COR-L47 (cell line): ENCODE data around the gene FNBP1L.

ENCODE experiments used
- DNase-seq: peaks from one replicate; lab custom pipeline; 2025; lab: John Stamatoyannopoulos, UW

The FNBP1L gene

DNA sequence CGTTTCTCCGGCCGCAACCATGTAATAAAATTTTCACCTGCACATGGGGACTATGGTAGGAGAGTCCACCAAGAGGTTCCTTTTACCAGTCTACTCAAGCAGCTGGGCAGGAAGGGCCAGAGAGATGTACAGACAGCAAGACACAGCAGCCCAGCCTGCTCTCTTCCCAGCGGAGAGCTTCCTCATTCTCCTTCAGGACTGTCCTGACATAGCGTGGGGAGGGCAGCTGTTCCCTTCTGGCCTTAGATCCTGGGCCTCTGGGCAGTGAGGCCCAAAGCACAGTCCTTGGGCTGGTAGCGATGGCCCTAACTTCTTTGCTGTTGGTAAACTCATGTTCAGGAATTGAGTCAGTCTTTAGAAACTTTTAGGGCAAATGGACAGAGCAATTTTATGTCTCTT lies 144.6 kb downstream of the FNBP1L start:
- no peak for DNase-seq

DNA sequence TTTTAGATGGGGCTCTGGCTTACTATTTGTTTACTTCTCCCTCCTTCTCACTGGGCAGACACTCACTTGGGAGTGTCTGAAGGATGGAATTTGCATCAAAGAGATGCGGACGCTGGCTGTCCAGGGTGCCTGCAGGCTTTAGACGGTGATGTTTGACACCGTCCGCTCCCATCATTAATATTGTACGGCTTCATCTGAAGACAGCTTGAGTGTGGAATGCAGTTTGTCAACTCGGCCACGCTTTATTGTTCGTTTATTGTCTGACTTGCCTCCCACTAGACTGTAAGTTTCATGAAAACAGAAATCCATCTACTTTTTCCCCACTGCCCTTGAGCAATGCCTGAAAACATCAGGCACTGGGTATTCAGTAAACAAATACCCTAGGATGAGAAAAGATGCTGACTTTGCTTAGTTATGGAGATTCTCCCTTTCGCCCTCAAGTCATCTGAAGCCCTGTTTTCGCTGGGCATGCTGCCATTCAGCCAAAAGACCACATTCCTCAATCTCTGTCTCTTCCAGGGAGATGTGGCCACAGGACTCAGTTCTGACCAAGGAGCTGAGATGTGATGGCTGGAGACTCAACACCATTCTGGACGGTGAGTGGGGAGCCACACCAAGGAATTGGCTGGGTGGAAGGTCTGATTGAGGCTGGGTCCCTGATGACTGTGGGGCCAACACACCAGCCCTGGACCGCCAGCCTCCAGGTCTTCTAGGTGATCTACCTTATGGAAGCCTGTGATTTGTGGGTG lies 146.1 kb downstream of the FNBP1L start:
- DNase-seq: no peak

DNA sequence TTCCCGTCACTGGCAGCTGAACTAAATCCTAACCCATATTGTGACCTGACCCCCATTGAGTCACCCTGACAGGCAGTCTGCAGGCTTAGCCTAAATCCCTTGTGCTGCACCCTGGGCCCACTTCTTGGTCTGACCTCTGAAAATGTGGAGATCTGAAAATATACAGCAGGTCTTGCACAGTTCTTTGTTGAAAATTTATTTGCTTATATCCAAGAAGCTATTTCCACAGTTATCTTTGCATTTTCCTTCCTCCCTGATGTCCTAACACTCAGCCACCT lies 146.6 kb downstream of the FNBP1L start:
- DNase-seq: no peak

DNA sequence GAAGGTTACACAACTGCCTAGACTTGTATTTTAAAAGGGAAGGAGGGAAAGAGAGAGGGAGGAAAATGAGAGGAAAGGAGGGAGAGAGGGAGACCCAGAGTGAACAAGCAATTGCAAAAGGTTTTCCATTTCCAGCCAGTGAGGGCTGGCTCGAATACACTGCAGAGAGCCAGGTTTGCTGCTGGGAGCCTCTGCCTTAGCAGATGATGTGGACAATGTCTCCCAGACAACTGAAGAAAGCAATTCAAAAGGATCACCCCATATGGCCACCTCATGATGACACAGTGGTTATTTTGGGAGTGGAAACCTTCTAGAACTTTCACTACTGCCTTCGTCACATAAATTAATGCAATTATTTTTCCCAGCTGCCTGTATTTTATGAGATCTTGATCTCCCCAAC lies 147.3 kb downstream of the FNBP1L start:
- DNase-seq: no peak

DNA sequence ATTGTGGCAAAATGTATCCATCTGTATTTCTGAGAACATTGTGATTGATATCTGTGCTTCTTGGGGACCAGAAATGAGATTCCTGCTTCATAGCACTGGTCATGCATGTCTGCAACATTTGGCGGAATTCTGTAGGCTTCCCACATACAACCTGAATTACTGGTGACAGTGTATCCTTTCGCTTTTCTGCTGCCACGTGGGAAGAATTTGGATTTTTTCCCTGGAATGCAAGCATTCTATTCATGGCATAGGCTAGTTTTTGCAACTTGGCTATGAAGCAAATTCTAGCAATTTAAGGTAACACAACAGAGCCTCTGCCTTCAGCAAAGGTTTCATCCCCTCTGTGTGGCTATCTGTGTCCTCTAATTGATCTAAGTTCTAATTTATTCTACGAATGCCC lies 147.8 kb downstream of the FNBP1L start:
- DNase-seq: no peak

DNA sequence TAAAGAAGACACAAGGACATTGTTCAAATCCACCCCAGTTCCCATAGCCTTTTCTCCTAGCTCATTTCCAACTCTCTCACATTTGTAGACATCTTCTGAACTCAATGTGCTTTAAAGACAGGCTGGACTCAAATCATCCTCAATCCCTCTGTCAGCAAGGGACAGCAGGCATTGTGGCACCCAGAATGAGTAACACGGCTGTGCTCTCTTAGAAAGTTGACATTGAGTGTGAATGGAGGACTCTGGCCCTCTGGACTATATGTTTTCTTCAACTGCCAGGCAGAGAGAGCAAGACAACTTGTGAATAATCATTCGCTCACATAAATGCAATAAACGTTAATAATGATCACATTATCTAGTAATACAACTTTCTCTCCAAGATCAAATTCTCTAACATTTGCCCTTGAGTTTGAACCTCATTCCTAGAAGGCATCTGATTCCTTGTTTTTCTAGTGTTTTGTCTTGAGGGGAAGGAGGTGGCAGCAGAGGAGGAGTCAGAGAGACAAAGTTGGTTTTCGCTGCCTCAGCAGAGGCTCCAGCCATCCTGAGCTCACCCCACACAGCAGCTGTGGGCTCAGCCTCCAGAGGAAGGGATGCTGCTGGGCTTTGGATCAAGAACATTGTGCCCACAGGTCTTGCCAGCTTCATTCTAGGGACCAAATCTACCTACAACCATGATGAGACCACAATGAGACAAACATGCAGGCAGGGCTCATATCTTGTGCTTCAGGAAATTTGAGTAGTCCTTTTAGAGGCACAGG lies 148.6 kb downstream of the FNBP1L start:
- DNase-seq: no peak

DNA sequence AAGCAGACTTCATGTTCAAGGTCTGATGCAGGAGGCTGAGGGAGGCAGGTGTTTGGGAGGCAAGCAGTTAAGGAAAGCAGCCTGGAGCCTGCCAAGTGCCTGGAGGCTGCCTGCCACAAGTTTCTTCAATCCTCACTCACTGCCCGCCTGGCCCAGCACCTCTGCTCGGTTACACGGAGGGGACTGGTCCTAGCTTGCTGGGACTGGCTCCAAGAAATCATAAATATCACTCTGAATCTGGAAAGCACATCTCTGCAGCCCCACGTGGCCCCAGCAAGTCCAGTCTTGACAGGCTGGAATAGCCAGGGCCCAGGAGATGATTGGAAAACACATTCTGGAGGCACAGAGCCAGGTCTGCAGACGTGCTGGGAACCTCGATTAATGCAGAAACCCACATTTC lies 149.8 kb downstream of the FNBP1L start:
- no peak for DNase-seq

DNA sequence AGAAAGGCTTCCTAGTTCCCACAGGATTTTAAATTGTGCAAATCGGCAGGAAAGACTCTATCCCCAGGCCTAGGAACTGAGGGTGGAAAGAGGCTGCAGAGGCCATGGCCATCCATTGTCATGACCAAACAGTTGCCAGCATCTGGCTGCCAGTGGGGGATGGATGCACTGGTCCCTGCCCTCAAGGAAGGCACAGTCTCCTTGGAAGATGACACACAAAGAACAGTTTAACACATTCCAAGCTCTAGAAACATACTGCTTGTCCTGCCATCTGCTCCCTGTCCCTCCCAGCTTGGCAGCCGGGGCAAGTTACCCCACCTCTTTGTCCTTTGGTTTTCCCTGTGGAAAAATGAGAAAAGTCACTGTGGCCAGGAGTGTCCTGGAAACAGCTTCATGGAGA lies 150.5 kb downstream of the FNBP1L start:
- no peak for DNase-seq

DNA sequence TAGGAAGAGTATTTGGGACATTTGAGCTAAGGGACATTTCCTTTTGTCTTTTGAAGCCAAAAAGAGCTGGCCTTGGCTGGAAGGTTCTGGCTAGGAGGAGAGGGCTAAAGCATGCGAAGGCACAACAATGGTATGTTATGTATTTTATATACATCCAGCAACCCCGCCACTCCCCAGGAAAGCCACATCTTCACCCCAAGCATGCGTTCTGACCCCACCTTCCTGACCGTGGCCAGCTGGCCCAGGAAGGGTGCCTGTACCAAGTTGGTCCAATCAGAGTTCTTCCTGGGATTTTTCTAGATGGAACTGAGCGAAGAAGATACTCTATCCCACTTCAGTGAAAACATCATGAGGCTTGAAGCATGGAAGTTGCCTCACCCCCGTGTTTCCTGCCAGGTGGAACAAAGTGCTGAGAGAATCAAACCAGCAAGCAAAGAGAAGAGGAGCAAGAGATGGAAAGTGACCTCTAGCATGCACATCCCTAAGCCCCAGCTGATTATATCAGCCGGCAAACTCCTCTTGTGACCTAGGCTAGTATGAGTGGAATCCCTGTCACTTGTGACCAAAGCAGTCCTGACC lies 151.0 kb downstream of the FNBP1L start:
- DNase-seq: no peak

DNA sequence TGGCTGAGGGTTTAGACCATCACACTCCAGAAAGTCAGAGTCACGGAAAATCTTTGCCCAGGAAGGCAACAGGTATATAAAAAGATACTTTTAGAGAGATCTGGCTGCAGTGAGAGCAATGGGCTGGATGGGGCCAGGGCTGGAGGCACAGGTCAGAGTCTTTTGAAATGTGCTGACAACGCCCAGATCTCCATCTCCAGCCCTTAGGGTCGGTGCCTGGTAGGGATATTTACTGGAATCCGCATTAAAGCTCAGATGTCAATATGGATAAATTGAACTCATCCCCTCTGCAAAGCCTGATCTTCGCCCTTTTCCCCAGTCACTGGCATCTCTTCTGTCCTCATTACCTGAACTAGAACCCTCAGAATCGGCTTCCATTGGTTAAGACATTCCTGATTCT lies 151.6 kb downstream of the FNBP1L start:
- DNase-seq: no peak

DNA sequence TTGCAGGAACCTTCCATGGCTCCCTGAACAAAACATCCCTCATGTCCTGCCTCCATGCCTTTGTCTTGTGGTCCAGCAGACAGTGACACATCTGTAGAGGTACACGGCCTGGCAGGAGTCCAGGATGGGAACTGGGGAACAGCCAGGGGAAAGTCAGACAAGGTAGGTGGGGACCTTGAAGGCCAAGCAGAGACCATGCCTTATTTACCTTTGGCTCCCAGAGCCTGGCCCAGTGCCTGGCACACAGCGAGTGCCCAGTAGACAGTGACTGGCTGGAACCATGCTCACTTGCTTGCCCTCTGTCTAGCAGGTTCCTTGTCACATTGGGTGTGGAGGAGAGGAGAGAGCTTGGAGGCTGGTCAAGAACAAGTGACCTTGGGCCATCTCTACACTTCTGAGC lies 152.7 kb downstream of the FNBP1L start:
- no peak for DNase-seq

DNA sequence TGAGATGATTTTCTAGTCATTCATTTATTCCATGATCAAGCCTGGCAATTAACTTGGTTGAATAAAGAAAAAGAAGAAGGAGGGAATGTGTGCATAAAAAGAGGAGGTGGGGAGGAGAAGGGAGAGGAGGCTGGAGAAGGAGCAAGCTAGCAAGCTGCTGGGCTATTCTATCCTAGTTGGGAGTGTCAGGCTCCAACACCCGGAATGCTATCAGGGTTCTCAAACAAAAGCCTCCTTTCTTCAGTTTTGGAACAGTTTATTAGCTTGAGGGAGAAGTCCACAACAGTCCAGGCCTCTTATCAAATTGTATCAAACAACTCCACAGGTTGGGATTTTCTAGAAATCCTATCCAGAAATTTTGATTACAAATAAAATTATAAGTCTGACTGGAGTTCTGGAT lies 153.8 kb downstream of the FNBP1L start:
- no peak for DNase-seq

DNA sequence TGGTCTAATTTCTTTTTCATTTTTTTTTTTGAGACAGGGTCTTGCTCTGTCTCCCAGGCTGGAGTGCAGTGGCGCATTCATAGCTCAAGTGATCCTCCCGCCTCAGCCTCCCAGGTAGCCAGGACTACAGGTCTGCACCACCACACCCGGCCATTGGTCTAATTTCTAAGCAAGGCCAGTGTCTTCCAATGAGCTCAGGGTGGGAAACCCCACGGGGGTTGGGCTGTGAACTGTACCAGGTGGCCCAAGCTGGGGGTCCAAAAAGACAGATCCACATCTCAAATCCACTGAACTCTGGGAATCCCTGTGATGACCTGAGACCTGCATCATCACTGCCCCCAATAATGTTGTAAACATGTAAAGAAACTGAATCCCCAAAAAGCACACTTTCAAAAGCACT lies 154.2 kb downstream of the FNBP1L start:
- no peak for DNase-seq

DNA sequence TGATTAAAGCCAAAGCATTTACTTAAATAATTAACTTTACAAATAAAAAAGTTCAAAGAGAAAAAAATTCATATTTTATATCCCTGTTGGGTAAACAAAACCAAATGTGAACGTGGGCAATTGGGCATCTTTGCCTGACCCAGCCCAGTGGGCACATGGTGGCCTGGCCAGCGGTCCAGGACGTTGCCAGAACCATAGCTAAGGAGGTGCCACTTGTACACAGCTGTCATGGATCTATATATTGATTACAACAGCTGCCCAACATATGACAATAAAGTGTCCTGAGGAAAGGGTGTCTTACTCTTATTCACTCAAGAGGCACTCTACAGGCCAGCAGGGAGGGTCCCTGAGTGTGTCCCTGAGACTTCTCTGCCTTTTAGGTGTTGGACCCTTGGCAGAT lies 155.2 kb downstream of the FNBP1L start:
- no peak for DNase-seq

DNA sequence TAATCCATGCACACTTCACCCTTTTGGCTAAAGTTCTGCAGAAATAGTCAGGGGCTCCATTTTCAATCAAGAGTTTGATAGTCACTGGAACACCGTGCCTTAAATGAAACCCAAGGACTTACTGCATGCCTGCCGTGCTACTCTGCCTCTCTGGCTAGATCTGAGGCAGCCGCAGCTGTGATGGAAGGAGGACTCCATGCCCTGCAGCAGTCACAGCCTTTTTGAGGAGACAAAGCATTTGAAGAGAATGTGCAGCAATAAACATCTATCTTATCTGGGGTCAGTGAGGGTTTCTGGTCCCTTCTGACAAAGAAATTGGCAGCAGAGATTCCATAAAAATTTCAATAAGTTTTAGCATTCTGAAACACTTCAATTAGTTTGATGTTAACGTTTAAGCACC lies 155.7 kb downstream of the FNBP1L start:
- no peak for DNase-seq
